WTC11 (cell line): Measurements from ENCODE around the gene CCP110. TPM values are rescaled to one million over a fixed set of nuclear protein-coding genes. Genes with fewer than 3 reads are reported as not detected.

ENCODE experiments used
- ATAC-seq: fragments of 200-7000 bp; cut with Tn5 transposase; 2 replicates; pipeline ENCODE4 v1.10.0; 2021; ENCODE audit warnings: mild to moderate bottlenecking, moderate library complexity
- CTCF ChIA-PET: fragments of 300-600 bp; sonication (Branson Sonifier 250); formaldehyde crosslinking; loops from one replicate; lab custom pipeline; 2021; ENCODE audit warnings: antibody characterized with exemption; lab: Charles Lee
- POLR2A ChIA-PET: fragments of 350-600 bp; sonication (Branson Sonifier 250); formaldehyde crosslinking; loops from one replicate; lab custom pipeline; 2021; ENCODE audit warnings: antibody characterized with exemption; lab: Charles Lee
- DNase-seq: peaks from one replicate; pipeline ENCODE4 v3.0.0; 2021; ENCODE audit warnings: low spot score
- H3K27ac Mint-ChIP-seq: 2 replicates; pipeline ENCODE4 v1.8.0; 2021; ENCODE audit warnings: mixed read lengths
- H3K27me3 Mint-ChIP-seq: 2 replicates; pipeline ENCODE4 v1.8.0; 2021; ENCODE audit warnings: low read depth, mild to moderate bottlenecking, moderate library complexity, mixed read lengths
- H3K36me3 Mint-ChIP-seq: 2 replicates; pipeline ENCODE4 v1.8.0; 2021; ENCODE audit warnings: mixed read lengths
- H3K4me1 Mint-ChIP-seq: 2 replicates; pipeline ENCODE4 v1.8.0; 2022; ENCODE audit warnings: mixed read lengths
- H3K4me3 Mint-ChIP-seq: 2 replicates; pipeline ENCODE4 v1.8.0; 2021; ENCODE audit warnings: mild to moderate bottlenecking, moderate library complexity, mixed read lengths
- H3K9me3 Mint-ChIP-seq: 2 replicates; pipeline ENCODE4 v1.8.0; 2021; ENCODE audit warnings: mixed read lengths
- CTCF ChIP-seq: fragments of 200-600 bp; IDR thresholded peaks from 2 replicates; pipeline ENCODE4 v1.8.0; 2022; ENCODE audit warnings: antibody characterized with exemption
- NFATC4 ChIP-seq: fragments of 250-450 bp; sonication (Bioruptor Pico); IDR thresholded peaks from 2 replicates; pipeline ENCODE4 v1.9.0; 2021; ENCODE audit warnings: mild to moderate bottlenecking
- NFYB ChIP-seq: sonication (generic); formaldehyde crosslinking; conservative IDR thresholded peaks from 2 replicates; pipeline ENCODE4 v1.8.0; 2022; ENCODE audit warnings: low read depth, missing genetic modification reagents
- PREB ChIP-seq: sonication (generic); formaldehyde crosslinking; IDR thresholded peaks from 2 replicates; pipeline ENCODE4 v1.8.1; 2022; ENCODE audit warnings: mild to moderate bottlenecking, missing genetic modification reagents, moderate library complexity, borderline replicate concordance
- TEAD4 ChIP-seq: sonication (generic); formaldehyde crosslinking; IDR thresholded peaks from 2 replicates; pipeline ENCODE4 v1.8.0; 2022; ENCODE audit warnings: mild to moderate bottlenecking, missing genetic modification reagents
- ZMAT4 ChIP-seq: fragments of 250-450 bp; sonication (Bioruptor Pico); IDR thresholded peaks from 2 replicates; pipeline ENCODE4 v1.9.0; 2021; ENCODE audit warnings: mild to moderate bottlenecking
- ZNF121 ChIP-seq: sonication (generic); formaldehyde crosslinking; IDR thresholded peaks from 2 replicates; pipeline ENCODE4 v1.8.0; 2023; ENCODE audit warnings: missing genetic modification reagents
- ZNF425 ChIP-seq: fragments of 250-450 bp; sonication (Bioruptor Pico); conservative IDR thresholded peaks from 2 replicates; pipeline ENCODE4 v1.9.0; 2021; ENCODE audit warnings: mild to moderate bottlenecking
- total RNA-seq: library from RNA; stranded (reverse); gene quantifications from 3 replicates; pipeline ENCODE4 v1.2.3, GENCODE V29; 2021
- TF ChIP-seq, protein P1 (sequence below): sonication (generic); formaldehyde crosslinking; IDR thresholded peaks from 2 replicates; pipeline ENCODE4 v1.8.0; 2023; ENCODE audit warnings: missing genetic modification reagents, mild to moderate bottlenecking, borderline replicate concordance

The CCP110 gene
- total RNA-seq, 1 experiment from 2014 or later, result 23.9 TPM

DNA sequence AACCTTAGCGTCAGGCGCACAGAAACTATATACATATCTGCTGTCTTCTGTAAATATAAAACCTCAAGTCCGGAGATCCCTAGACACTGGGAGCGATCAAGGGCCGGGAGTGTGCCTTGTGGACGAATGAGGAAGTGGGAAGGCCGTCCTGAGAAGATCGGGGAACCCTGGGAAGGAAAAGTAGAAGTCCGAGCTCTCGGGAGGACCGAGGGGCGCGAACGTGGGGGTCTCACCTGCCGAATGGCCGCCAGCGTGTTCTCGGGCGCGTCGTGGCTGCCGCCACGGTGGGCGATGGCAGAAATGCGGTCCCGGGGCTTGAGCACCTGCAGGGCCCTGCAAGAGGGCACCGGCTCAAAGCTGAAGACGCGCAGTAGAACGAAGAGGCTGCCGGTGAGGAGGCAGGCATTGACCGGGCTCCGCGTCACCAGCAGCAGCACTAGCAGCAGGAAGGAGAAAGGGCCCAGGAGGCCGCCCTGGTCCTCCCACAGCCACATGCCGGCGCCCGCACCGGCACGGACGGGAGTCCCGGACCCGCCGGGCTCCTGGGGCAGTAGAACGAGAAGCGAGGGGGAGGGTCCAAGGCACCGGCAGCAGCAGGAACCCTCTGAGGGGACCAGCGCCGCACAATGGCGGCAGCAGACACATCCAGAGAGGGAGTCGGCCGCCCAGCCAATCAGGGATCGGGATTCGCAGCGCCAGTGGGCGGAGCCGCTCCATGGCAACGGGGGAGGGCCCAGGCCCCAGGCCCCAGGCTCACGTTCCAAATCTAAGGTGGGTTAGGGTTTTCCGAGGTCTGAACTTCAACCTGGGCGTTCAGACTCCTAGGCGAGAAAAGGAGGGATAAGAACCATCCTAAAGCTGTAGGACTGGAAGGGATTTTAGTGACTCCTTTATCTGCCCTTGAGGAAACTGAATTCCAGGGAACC is 2.0 kb upstream of the CCP110 start, which contains the start of gene GDE1 (continued):
- TF ChIP-seq ZMAT4 (CRISPR knock-in tag), result no peak
- TF ChIP-seq TEAD4 (CRISPR knock-in tag), result no peak

DNA sequence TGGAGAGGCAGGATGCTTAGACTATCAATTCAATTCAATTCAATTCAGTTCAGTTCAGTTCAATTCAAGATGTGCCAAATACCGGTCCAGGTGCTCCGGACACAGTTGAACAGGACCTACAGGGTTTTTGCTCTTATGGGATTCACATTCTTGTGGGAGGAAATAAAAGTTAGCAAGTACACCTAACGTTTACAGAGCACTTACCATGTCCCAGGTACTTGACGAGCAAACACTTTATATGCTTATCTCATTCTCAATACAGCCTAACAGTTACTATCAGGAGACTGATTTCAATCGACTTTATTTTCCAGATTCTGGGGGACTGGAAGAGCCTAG is 1.4 kb upstream of the CCP110 start:
- ChIA-PET POLR2A (no interaction called here), CTCF (interaction anchor here (1.3 to 2.1 kb wide), 3 partner anchors 20 to 437 kb away, joined by 3 to 13 read pairs (median 5); partner anchors contain the start of gene VPS35L)
- Mint-ChIP-seq H3K36me3 (peaks cover 4% of the 10 kb centered on the region), H3K4me3 (peak overlapping the region; percentile 93), H3K27me3 (no peaks in the 10 kb centered on the region), H3K4me1 (peaks cover 49% of the 10 kb centered on the region)
- no peak for DNase-seq
- no peak for ATAC-seq
- TF ChIP-seq ZNF121 (no peak), NFATC4 (CRISPR knock-in tag) (no peak)
- TF ChIP-seq, all 79 proteins: peak for 0
- no peaks in the 10 kb centered on the region for H3K9me3 Mint-ChIP-seq
- peak overlapping the region; percentile 94 for H3K27ac Mint-ChIP-seq

DNA sequence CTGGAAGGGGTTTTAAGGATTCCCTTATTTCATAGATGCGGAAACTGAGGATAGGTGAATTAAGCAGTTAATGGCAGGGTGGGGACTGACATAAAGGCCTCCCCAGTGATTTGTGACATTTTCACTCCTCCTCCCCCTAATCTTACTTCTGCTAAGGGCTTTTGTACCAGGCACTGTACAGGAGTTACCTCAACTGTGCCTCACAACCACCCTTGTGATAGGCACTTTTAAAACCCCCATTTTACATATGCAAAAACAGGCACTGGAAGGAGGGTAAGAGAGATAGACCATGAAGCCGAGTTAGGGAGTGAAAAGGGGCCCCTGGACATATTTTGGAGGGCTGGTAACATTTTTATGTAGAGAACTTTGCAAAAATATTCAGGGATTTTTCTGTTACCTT is 982 bp upstream of the CCP110 start:
- ChIA-PET POLR2A (no interaction called here), CTCF (interaction anchor here (1.3 to 3.1 kb wide), 4 partner anchors 20 to 437 kb away, joined by 3 to 28 read pairs (median 9); partner anchors contain the start of gene VPS35L)
- no peak for ATAC-seq
- TF ChIP-seq ZNF425 (no peak), PREB (CRISPR knock-in tag) (no peak), NFATC4 (CRISPR knock-in tag) (no peak), NFYB (no peak), CTCF (no peak)
- TF ChIP-seq, protein P1, sequence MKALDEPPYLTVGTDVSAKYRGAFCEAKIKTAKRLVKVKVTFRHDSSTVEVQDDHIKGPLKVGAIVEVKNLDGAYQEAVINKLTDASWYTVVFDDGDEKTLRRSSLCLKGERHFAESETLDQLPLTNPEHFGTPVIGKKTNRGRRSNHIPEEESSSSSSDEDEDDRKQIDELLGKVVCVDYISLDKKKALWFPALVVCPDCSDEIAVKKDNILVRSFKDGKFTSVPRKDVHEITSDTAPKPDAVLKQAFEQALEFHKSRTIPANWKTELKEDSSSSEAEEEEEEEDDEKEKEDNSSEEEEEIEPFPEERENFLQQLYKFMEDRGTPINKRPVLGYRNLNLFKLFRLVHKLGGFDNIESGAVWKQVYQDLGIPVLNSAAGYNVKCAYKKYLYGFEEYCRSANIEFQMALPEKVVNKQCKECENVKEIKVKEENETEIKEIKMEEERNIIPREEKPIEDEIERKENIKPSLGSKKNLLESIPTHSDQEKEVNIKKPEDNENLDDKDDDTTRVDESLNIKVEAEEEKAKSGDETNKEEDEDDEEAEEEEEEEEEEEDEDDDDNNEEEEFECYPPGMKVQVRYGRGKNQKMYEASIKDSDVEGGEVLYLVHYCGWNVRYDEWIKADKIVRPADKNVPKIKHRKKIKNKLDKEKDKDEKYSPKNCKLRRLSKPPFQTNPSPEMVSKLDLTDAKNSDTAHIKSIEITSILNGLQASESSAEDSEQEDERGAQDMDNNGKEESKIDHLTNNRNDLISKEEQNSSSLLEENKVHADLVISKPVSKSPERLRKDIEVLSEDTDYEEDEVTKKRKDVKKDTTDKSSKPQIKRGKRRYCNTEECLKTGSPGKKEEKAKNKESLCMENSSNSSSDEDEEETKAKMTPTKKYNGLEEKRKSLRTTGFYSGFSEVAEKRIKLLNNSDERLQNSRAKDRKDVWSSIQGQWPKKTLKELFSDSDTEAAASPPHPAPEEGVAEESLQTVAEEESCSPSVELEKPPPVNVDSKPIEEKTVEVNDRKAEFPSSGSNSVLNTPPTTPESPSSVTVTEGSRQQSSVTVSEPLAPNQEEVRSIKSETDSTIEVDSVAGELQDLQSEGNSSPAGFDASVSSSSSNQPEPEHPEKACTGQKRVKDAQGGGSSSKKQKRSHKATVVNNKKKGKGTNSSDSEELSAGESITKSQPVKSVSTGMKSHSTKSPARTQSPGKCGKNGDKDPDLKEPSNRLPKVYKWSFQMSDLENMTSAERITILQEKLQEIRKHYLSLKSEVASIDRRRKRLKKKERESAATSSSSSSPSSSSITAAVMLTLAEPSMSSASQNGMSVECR (CRISPR knock-in tag), result no peak
- no peaks in the 10 kb centered on the region for H3K9me3 Mint-ChIP-seq
- no peak for DNase-seq
- H3K36me3 Mint-ChIP-seq, result peaks cover 3% of the 10 kb centered on the region; the same call in 1 of the 2 replicates
- H3K27ac Mint-ChIP-seq, result peak overlapping the region; percentile 94; the same call in 1 of the 2 replicates
- no peaks in the 10 kb centered on the region for H3K27me3 Mint-ChIP-seq
- peak overlapping the region; percentile 93 for H3K4me3 Mint-ChIP-seq
- H3K4me1 Mint-ChIP-seq, result peaks cover 49% of the 10 kb centered on the region
